Activated naive CD4-positive, alpha-beta T cell treated with anti-CD3 and anti-CD28 coated beads, Interleukin-2, amount 50 U/mL, for 72 hours (primary cell): ENCODE data around the gene VAMP2. TPM values are rescaled to one million over a fixed set of nuclear protein-coding genes. Genes with fewer than 3 reads are reported as not detected.

Source experiments
- ATAC-seq, 2 donors: fragments of 150-1000 bp; cut with Tn5 transposase; 2 replicates each; pipeline ENCODE4 v1.10.0; 2021; ENCODE audit warnings: mild to moderate bottlenecking in 2 of 2, moderate library complexity in 2 of 2
- DNase-seq, 2 donors: peaks; one replicate each; pipeline ENCODE4 v3.0.0; 2021 to 2022; ENCODE audit warnings: low spot score in 2 of 2
- H3K27ac Mint-ChIP-seq, 2 donors: one replicate each; pipeline ENCODE4 v1.8.0; 2022; ENCODE audit warnings: mild to moderate bottlenecking in 2 of 2, mixed read lengths in 2 of 2
- H3K36me3 Mint-ChIP-seq, 2 donors: one replicate each; pipeline ENCODE4 v1.8.0; 2022; ENCODE audit warnings: mixed read lengths in 2 of 2
- H3K9me3 Mint-ChIP-seq, 2 donors: one replicate each; pipeline ENCODE4 v1.8.0; 2022; ENCODE audit warnings: mixed read lengths in 2 of 2
- total RNA-seq, 2 donors: library from RNA; stranded (reverse); gene quantifications; one replicate each; pipeline ENCODE4 v1.2.3, GENCODE V29; 2022

Gene VAMP2
- total RNA-seq, 2 donors from 2014 or later: 43.6 to 85.6 TPM

DNA sequence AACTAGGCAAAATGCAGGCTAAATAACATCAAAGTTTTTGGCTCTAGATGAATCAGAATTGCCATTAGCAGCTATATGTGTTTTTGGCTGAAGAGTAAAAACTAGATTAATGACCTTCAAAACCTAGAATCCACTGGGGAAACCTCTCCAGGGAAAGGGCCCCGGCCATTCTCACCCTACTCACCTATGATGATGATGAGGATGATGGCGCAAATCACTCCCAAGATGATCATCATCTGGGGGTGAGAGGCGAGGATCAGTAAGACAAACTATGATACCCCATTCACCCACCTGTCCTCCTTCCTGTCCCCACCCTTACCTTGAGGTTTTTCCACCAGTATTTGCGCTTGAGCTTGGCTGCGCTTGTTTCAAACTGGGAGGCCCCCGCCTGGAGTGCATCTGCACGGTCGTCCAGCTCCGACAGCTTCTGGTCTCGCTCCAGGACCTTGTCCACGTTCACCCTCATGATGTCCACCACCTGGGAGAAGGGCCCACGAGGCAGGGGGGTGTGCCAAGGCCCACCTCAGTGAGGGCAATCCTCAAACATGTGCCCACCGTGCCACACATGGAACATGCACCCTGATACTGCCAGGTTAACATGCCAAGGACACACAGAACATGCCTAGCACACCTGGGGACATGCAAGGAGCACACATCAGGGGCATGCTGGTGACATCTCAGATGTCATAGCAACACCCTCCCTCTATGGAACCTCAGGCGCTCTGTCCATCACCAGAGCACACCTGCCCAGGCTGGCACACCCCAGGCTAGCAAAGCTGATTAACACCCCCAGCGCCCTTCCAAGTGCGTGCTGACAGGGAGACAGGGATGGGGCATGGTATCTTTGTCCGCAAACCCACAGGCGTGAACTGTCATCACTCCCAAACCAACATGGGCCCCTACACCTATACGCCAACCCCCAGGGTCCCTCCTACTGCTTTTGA, 1.2 kb downstream of the VAMP2 start:
- DNase-seq (no peak), ATAC-seq (no peak)
- Mint-ChIP-seq H3K9me3 (no peaks in the 10 kb centered on the region), H3K36me3 (peaks cover 12 to 13% of the 10 kb centered on the region in 2 donors), H3K27ac (peak overlapping the region in 1 of 2 donors; percentile 91)

DNA sequence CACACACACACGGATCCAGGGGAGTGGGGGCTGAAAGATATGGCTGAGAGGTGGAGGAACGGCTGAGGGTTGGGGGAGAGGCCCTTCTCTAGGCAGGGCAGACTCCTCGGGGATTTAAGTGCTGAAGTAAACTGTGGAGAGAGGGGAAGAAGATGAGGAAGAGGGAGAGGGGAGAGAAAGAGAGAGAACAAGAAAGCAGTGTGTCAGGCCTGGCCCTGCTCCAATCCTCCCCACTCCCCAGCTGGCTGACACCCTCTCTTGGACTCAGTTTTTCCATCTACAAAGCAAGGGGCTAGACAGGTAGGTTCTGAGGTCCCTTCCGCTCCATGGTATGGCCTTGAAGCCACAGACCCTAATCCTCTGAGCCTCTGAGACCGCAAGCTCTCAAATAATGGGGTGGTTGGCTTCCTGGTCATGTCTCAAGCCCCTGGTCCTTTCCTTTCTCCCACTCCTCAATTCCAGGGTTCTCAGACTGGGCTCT, 2.0 kb downstream of the VAMP2 start:
- peaks cover 12 to 13% of the 10 kb centered on the region in 2 donors for H3K36me3 Mint-ChIP-seq
- ATAC-seq (no peak), DNase-seq (no peak)
- H3K9me3 Mint-ChIP-seq: no peaks in the 10 kb centered on the region
- H3K27ac Mint-ChIP-seq: peak overlapping the region in 1 of 2 donors; percentile 91

DNA sequence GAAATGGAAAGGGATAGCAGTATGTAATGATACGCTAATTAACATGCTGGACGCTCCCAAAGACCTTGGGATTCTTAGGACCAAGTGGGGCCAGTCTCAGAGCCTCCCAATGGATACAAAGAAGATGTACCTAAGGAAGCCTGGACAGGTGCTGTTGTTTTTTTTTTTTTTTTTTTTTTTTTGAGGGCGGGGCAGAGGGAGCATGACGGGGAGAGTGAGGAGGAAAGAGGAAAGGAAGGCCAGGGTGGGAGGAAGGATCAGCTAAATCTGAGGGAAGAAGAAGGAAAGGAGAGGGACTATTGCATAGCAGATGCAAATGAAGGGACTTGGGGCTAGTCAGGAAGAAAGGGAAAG, 2.5 kb downstream of the VAMP2 start:
- DNase-seq: no peak
- peaks cover 12 to 13% of the 10 kb centered on the region in 2 donors for H3K36me3 Mint-ChIP-seq
- ATAC-seq: no peak

GRCh38 chr17:8159459-8160223, 3.1 kb downstream of the VAMP2 start:
- peak overlapping the region in 1 of 2 donors; percentile 54 for H3K27ac Mint-ChIP-seq
- ATAC-seq: no peak
- no peak for DNase-seq
- H3K36me3 Mint-ChIP-seq: peaks cover 12 to 13% of the 10 kb centered on the region in 2 donors
- no peaks in the 10 kb centered on the region for H3K9me3 Mint-ChIP-seq

More for the DNA sequence above, 2.5 kb downstream of the VAMP2 start:
- Mint-ChIP-seq H3K9me3 (no peaks in the 10 kb centered on the region), H3K27ac (no peak overlapping the region)

- ATAC-seq (no peak), DNase-seq (no peak)
- Mint-ChIP-seq H3K36me3 (peaks cover 12 to 13% of the 10 kb centered on the region in 2 donors), H3K27ac (peak overlapping the region in 1 of 2 donors; percentile 86), H3K9me3 (no peaks in the 10 kb centered on the region)
These were observed 3.7 kb downstream of the VAMP2 start for GRCh38 chr17:8159032-8159400.

GRCh38 chr17:8158267-8159031, 4.3 kb downstream of the VAMP2 start:
- no peaks in the 10 kb centered on the region for H3K9me3 Mint-ChIP-seq
- ATAC-seq (peak in 1 of 2 donors; percentile 6), DNase-seq (peak; percentile 86 to 95)
- H3K27ac Mint-ChIP-seq: peak overlapping the region in 1 of 2 donors; percentile 86
- peaks cover 12 to 15% of the 10 kb centered on the region in 2 donors for H3K36me3 Mint-ChIP-seq

DNA sequence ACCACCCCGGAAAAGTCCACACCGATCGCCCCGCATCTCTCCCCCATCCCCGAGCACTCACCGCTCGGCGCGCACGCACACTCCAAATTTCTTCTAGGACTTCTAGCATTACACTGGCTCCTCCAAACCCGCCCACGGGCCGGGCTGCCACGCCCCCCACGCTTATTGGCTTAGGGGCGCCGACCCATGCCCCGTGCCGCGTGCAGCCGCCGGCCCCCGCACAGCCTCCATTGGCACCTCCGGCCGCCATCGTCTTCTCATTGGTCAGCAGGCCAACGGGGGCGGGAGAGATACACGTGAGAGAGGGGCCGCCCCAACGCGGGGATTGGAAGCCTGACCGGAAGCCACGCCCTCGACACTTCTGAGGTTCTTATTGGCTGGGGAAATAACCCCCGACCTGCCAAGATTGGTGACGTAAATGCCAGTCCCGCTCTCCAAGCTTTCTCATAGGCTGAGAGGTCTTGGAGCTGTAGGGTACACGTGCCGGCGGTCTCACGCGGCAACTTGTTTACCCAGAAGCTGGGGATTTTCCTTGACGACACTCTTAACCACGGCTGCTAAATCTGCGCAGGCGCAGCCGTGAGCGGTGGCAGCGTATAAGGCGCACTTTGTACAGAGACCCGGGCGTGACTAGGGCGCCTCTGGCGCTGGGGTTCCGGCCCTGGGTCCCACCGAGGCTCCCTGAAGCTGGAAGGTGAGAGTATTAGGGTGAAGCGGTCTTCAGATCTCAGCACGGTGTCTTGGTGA, 6.3 kb downstream of the VAMP2 start:
- peak; percentile 70 to 82 for ATAC-seq
- peak; percentile 99 to 100 for DNase-seq
- Mint-ChIP-seq H3K36me3 (peaks cover 5 to 17% of the 10 kb centered on the region in 2 donors), H3K9me3 (no peaks in the 10 kb centered on the region), H3K27ac (no peak overlapping the region)

- peaks cover under 1 to 12% of the 10 kb centered on the region in 2 donors for H3K36me3 Mint-ChIP-seq
These were observed 6.8 kb downstream of the VAMP2 start for GRCh38 chr17:8155996-8156245.

GRCh38 chr17:8155231-8155995, 7.3 kb downstream of the VAMP2 start:
- DNase-seq: no peak
- no peak for ATAC-seq
- Mint-ChIP-seq H3K27ac (no peak overlapping the region), H3K36me3 (peaks cover 0 to 8% of the 10 kb centered on the region in 2 donors), H3K9me3 (no peaks in the 10 kb centered on the region)

More at GRCh38 chr17:8155996-8156245, 6.8 kb downstream of the VAMP2 start:
- DNase-seq: no peak
- ATAC-seq: no peak
- H3K27ac Mint-ChIP-seq: no peak overlapping the region
- no peaks in the 10 kb centered on the region for H3K9me3 Mint-ChIP-seq

GRCh38 chr17:8154608-8155155, 8.1 kb downstream of the VAMP2 start:
- DNase-seq: no peak
- H3K27ac Mint-ChIP-seq: peak overlapping the region in 1 of 2 donors; percentile 90
- H3K9me3 Mint-ChIP-seq: no peaks in the 10 kb centered on the region
- peaks cover 0 to 8% of the 10 kb centered on the region in 2 donors for H3K36me3 Mint-ChIP-seq
- no peak for ATAC-seq

DNA sequence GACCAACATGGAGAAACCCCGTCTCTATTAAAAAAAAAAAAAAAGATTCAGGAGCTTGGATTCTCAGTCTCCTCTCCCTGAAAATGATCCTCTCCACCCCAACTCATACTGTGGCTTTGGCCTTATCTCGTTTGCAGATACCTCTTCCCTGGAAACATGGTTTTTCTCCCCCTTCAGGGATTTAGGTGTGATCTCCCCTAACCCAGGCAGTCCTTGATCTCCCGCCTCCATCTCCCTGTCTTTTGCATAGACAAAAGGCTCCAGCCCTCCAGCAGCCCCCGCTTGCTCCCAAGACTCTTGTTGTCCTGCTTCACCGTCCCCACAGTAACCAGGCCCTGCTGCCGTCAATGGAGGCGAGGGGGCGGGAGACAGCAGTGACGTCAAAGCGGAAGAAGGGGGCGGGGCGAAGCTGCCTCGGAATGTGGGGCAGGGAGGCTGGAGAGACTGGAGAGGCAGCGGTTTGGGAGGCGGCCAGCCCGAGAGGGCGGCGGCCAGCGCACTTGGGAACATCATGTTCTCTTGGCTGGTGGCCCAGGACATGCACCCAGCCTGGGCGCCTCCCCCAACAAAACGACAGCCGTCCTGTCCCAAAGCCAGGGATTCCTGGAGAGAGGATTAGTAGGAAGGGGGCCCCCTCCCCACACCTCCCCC, 8.7 kb downstream of the VAMP2 start:
- Mint-ChIP-seq H3K36me3 (peaks cover 5 to 8% of the 10 kb centered on the region in 2 donors), H3K27ac (peak overlapping the region in 1 of 2 donors; percentile 99), H3K9me3 (no peaks in the 10 kb centered on the region)
- ATAC-seq (peak in 1 of 2 donors; percentile 11), DNase-seq (peak; percentile 90 to 92)

DNA sequence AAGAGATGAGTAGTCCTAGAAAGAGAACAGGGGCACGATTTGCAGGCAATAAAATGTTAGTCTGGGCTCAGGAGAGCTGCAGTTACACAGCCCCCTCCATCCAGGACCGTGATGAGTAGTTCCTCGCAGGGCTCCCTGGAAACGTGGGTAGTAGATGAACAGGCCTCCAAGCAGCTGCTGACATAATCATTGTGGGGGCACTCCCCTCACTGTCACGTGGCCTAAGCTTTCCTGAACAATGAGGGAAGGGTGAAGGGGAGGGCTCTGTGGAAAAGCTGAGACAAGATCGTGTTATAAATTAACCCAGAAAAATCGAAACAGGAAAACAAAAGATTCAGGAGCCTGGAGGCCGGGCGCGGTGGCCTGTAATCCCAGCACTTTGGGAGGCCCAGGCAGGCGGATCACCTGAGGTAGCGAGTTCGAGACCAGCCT, 9.2 kb downstream of the VAMP2 start:
- ATAC-seq: peak in 1 of 2 donors; percentile 23
- H3K9me3 Mint-ChIP-seq: no peaks in the 10 kb centered on the region
- H3K36me3 Mint-ChIP-seq: peaks cover 5 to 8% of the 10 kb centered on the region in 2 donors
- peak in 1 of 2 donors; percentile 77 for DNase-seq
- peak overlapping the region in 1 of 2 donors; percentile 99 for H3K27ac Mint-ChIP-seq

- H3K27ac Mint-ChIP-seq: peak overlapping the region in 1 of 2 donors; percentile 99
- no peaks in the 10 kb centered on the region for H3K9me3 Mint-ChIP-seq
- H3K36me3 Mint-ChIP-seq: peaks cover 5 to 8% of the 10 kb centered on the region in 2 donors
- no peak for ATAC-seq
- no peak for DNase-seq
These were observed 9.7 kb downstream of the VAMP2 start for GRCh38 chr17:8153031-8153451.

- H3K36me3 Mint-ChIP-seq: peaks cover 5 to 8% of the 10 kb centered on the region in 2 donors
- ATAC-seq: peak; percentile 43 to 46
- H3K9me3 Mint-ChIP-seq: no peaks in the 10 kb centered on the region
- DNase-seq: peak; percentile 92 to 96
- H3K27ac Mint-ChIP-seq: peak within 1 kb of the TSS in 1 of 2 donors; percentile 99
These were observed 10.5 kb downstream of the VAMP2 start, which contains the start of gene PER1 for GRCh38 chr17:8152112-8152775. Gene PER1 (minus strand): TSS chr17:8152404. CDS start chr17:8150706, 1,698 bp downstream.
